GM12878 (cell line): Measurements from ENCODE around the gene PROZ. TPM values are rescaled to one million over a fixed set of nuclear protein-coding genes. Genes with fewer than 3 reads are reported as not detected.

Source experiments
- ATAC-seq: fragments of 200-7000 bp; cut with Tn5 transposase; 3 replicates; pipeline ENCODE4 v1.9.1; 2020; ENCODE audit warnings: mild to moderate bottlenecking, moderate library complexity
- BruUV-seq: library from RNA; stranded (reverse); fragments of 400-500 nt; replicated peaks from 2 replicates; lab custom pipeline; 2021; lab: Mats Ljungman, UMichigan
- CTCF ChIA-PET: fragments of 300-600 bp; sonication (Branson Sonifier 250); formaldehyde crosslinking; extraction: SDS; loops from one replicate; lab custom pipeline; 2021; ENCODE audit warnings: inconsistent platforms; lab: Yijun Ruan, JAX
- POLR2A ChIA-PET: fragments of 350-600 bp; formaldehyde crosslinking; extraction: SDS; loops from one replicate; lab custom pipeline; 2021; ENCODE audit warnings: inconsistent platforms; lab: Charles Lee
- RAD21 ChIA-PET: fragments of 300-600 bp; sonication (Branson Sonifier 250); formaldehyde crosslinking; loops from one replicate; lab custom pipeline; 2023; ENCODE audit warnings: antibody characterized with exemption; ENCODE audit not compliant: unreplicated experiment; lab: Charles Lee
- SMC1A ChIA-PET: fragments of 300-600 bp; sonication (Branson Sonifier 250); formaldehyde crosslinking; loops from one replicate; lab custom pipeline; 2023; ENCODE audit not compliant: unreplicated experiment, uncharacterized antibody; lab: Charles Lee
- DNase-seq: peaks from one replicate; pipeline ENCODE4 v3.0.0-alpha.2; 2011; ENCODE audit warnings: low read depth, low spot score
- FAIRE-seq: peaks from 3 replicates; lab custom pipeline; 2011; peaks lifted over from hg19 to GRCh38; lab: Jason Lieb, UNC
- H2AFZ ChIP-seq: 2 replicates; pipeline ENCODE4 v1.6.0; 2011; ENCODE audit warnings: low read depth, low read length, control low read depth; ENCODE audit not compliant: control insufficient read depth
- H3K27ac ChIP-seq: 2 replicates; pipeline ENCODE4 v1.5.1; 2011; ENCODE audit warnings: control low read depth; ENCODE audit not compliant: control insufficient read depth, insufficient read depth
- H3K27me3 ChIP-seq, 2 experiments: replicated peaks in 1 of 2; 2 replicates each; pipeline versions ENCODE4 v1.6.0 to v1.6.1; 2011; ENCODE audit warnings: low read length in 1 of 2; ENCODE audit not compliant: control insufficient read depth in 2 of 2, insufficient read depth in 2 of 2
- H3K36me3 ChIP-seq, 2 experiments: 2 replicates each; pipeline ENCODE4 v1.5.1; 2011; ENCODE audit warnings: low read length in 1 of 2; ENCODE audit not compliant: control insufficient read depth in 2 of 2, insufficient read depth in 2 of 2
- H3K4me1 ChIP-seq: 2 replicates; pipeline ENCODE4 v1.6.1; 2011; ENCODE audit warnings: mild to moderate bottlenecking, low read length, moderate library complexity, mixed read lengths; ENCODE audit not compliant: control insufficient read depth, insufficient read depth
- H3K4me2 ChIP-seq: 2 replicates; pipeline ENCODE4 v1.6.0; 2011; ENCODE audit warnings: control low read depth; ENCODE audit not compliant: control insufficient read depth, insufficient read depth
- H3K4me3 ChIP-seq: fragments of 200-600 bp; sonication (generic); 2 replicates; pipeline ENCODE4 v1.5.1; 2016
- H3K79me2 ChIP-seq: 2 replicates; pipeline ENCODE4 v1.6.0; 2011; ENCODE audit warnings: low read length; ENCODE audit not compliant: control insufficient read depth, insufficient read depth
- H3K9ac ChIP-seq: 2 replicates; pipeline ENCODE4 v1.8.0; 2011; ENCODE audit warnings: low read length, control low read depth, mixed read lengths; ENCODE audit not compliant: control insufficient read depth, insufficient read depth
- H3K9me3 ChIP-seq: replicated peaks from 3 replicates; pipeline ENCODE4 v1.5.1; 2011; ENCODE audit warnings: mild to moderate bottlenecking, low read length; ENCODE audit not compliant: control insufficient read depth, insufficient read depth
- H4K20me1 ChIP-seq: 2 replicates; pipeline ENCODE4 v1.6.0; 2011; ENCODE audit not compliant: control insufficient read depth, insufficient read depth
- ASH2L ChIP-seq: fragments of 300-600, 200-600 bp; sonication (generic); IDR thresholded peaks from 2 replicates; pipeline ENCODE4 v1.6.1; 2017; ENCODE audit warnings: low read depth, mild to moderate bottlenecking, borderline replicate concordance
- CREB1 ChIP-seq: IDR thresholded peaks from 2 replicates; pipeline ENCODE4 v1.6.1; 2012; ENCODE audit warnings: low read depth, mild to moderate bottlenecking, inconsistent platforms
- EZH2 ChIP-seq: IDR thresholded peaks from 2 replicates; pipeline ENCODE4 v1.6.1; 2012; ENCODE audit warnings: low read depth, mild to moderate bottlenecking, control low read depth, inconsistent platforms, low read length, borderline replicate concordance; ENCODE audit not compliant: control insufficient read depth
- HCFC1 ChIP-seq: fragments of 150-350 bp; IDR thresholded peaks from 2 replicates; pipeline ENCODE4 v1.6.1; 2014; ENCODE audit warnings: low read length
- MYB ChIP-seq: fragments of 150-350 bp; IDR thresholded peaks from 2 replicates; pipeline ENCODE4 v1.6.1; 2014; ENCODE audit warnings: mild to moderate bottlenecking, low read depth, low read length, borderline replicate concordance
- MYC ChIP-seq: IDR thresholded peaks from 2 replicates; pipeline ENCODE4 v1.6.1; 2011; ENCODE audit warnings: mild to moderate bottlenecking, low read length, moderate library complexity, inconsistent platforms; ENCODE audit not compliant: insufficient read depth, insufficient replicate concordance, insufficient read length, severe bottlenecking
- POLR2AphosphoS2 ChIP-seq: IDR thresholded peaks from 2 replicates; pipeline ENCODE4 v1.6.1; 2011; ENCODE audit warnings: low read depth, mild to moderate bottlenecking, low read length, improper control_type of control experiment, moderate library complexity
- RB1 ChIP-seq: fragments of 450-650 bp; formaldehyde crosslinking; IDR thresholded peaks from 2 replicates; pipeline ENCODE4 v1.6.1; 2017; ENCODE audit warnings: mild to moderate bottlenecking, borderline replicate concordance
- RBBP5 ChIP-seq: fragments of 200-600 bp; sonication (generic); conservative IDR thresholded peaks from 2 replicates; pipeline ENCODE4 v1.6.1; 2016
- SMAD1 ChIP-seq: fragments of 450-650 bp; IDR thresholded peaks from 2 replicates; pipeline ENCODE4 v1.6.1; 2018; ENCODE audit warnings: mild to moderate bottlenecking, low read depth; ENCODE audit not compliant: partially characterized antibody
- SMAD5 ChIP-seq: IDR thresholded peaks from 2 replicates; pipeline ENCODE4 v1.6.1; 2016; ENCODE audit warnings: antibody characterized with exemption, low read depth
- STAT3 ChIP-seq: IDR thresholded peaks from 2 replicates; pipeline ENCODE4 v1.6.1; 2011; ENCODE audit warnings: low read depth, low read length, improper control_type of control experiment
- YY1 ChIP-seq: IDR thresholded peaks from 2 replicates; pipeline ENCODE4 v1.6.1; 2011; ENCODE audit warnings: low read depth, mild to moderate bottlenecking, low read length
- ZBTB40 ChIP-seq: fragments of 450-650 bp; IDR thresholded peaks from 2 replicates; pipeline ENCODE4 v1.6.1; 2016; ENCODE audit warnings: mild to moderate bottlenecking, moderate library complexity, borderline replicate concordance
- ZNF384 ChIP-seq: IDR thresholded peaks from 2 replicates; pipeline ENCODE4 v1.6.1; 2012; ENCODE audit warnings: low read depth, mild to moderate bottlenecking, low read length, improper control_type of control experiment, borderline replicate concordance
- ZNF622 ChIP-seq: fragments of 450-650 bp; IDR thresholded peaks from 2 replicates; pipeline ENCODE4 v1.6.1; 2017; ENCODE audit warnings: mild to moderate bottlenecking, inconsistent platforms
- ZSCAN29 ChIP-seq: fragments of 450-650 bp; IDR thresholded peaks from 2 replicates; pipeline ENCODE4 v1.6.1; 2017; ENCODE audit warnings: mild to moderate bottlenecking, moderate library complexity
- ZZZ3 ChIP-seq: IDR thresholded peaks from 2 replicates; pipeline ENCODE4 v1.6.1; 2011; ENCODE audit warnings: low read depth; ENCODE audit not compliant: control insufficient read depth, insufficient read length
- WGBS: methylation state at CpG from one replicate; pipeline ENCODE4 v1.1.6; 2016; ENCODE audit warnings: low lambda C conversion rate; ENCODE audit not compliant: insufficient replicate concordance, insufficient coverage; ENCODE audit errors: missing lambda C conversion rate; 5-methylcytosine and 5-hydroxymethylcytosine counted together
- in situ Hi-C: fragments of 300-500 bp; cut with MboI; formaldehyde crosslinking; loops from 9 replicates; pipeline ENCODE4 v1.14.3; 2018; ENCODE audit warnings: mixed read lengths
- intact Hi-C: fragments of 100-400 bp; cut with micrococcal nuclease; formaldehyde crosslinking; loops from one replicate; pipeline ENCODE4 v1.14.2; 2022; ENCODE audit not compliant: unreplicated experiment
- polyA plus RNA-seq, 11 experiments: library from polyadenylated mRNA; depleted of rRNA in 4 of 11; unstranded in 6 of 11; stranded (reverse) in 5 of 11; fragments of >200 nt; fragmentation: Nextera tagmentation in 4 of 11; fragmentation: Illumina TruSeq in 1 of 11; extraction: Ambion mirVana in 4 of 11; extraction: Trizol in 1 of 11; gene quantifications; 1 replicate in 1 of 11; 2 replicates in 10 of 11; pipeline versions ENCODE4 v1.2.1 to v1.2.3, GENCODE V29; 2011 to 2016; ENCODE audit warnings: inconsistent platforms in 2 of 11, missing spikeins in 2 of 11, low read depth in 1 of 11
- total RNA-seq, 4 experiments: library from RNA; depleted of rRNA in 3 of 4; stranded (reverse); fragments of >200 nt in 3 of 4; fragmentation: Illumina TruSeq in 1 of 4; extraction: Trizol in 1 of 4; gene quantifications; 2 replicates each; pipeline versions ENCODE4 v1.2.1 to v1.2.3, GENCODE V29; 2013 to 2021
- TF ChIP-seq, protein P1 (sequence below): IDR thresholded peaks from 2 replicates; pipeline ENCODE4 v1.6.1; 2012; ENCODE audit warnings: low read depth, low read length, improper control_type of control experiment

The PROZ gene
- total and polyA plus RNA-seq, 10 of the 15 experiments (the other 5 are each of a cell fraction or from before 2014, with no cell fraction given) = 0.07 to 0.24 (median 0.21) TPM; not detected in 7

DNA sequence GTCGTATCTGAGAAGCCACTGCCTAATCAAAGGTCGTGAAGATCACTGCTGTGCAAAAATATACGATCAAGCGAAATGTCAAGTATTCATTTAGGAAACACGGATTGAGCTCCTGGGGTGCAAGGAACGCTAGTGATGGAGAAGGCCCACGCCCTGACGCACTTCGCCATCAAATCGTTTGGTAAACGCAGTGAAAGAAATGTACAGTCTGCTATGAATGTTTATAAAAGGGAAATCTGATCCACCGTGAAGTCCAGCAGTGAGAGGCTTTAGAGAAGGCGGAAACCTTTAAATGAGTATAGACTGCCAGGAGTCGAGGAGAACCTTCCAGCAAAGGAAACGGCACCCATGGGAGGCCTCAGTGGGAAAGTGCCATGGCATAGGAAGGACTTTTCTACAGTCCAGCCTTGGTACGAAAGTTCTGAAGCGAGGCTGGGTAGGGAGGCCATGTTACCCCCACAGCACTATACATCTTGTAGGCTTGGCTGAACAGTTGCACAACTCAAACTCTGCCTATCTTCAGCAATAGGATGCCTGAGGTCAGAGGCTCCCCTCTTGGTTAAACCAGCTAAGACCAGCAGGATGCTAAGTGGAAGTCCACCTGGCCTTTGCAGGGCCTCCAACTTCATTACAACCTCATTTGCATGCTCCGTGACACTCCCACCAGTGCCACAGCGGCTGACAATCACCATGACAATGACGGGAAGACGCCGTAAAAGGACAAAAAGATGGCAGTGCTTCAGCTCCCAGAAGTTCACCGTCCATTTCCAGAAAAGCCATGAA, 29.6 kb downstream of the PROZ start (continued):
- TF ChIP-seq MYC = no peak

GRCh38 chr13:113190181-113190580, 31.7 kb downstream of the PROZ start:
- Histone ChIP-seq H4K20me1 (no peaks in the 10 kb centered on the region), H3K27me3 (no peaks in the 10 kb centered on the region), H3K4me3 (no peak overlapping the region), H3K79me2 (no peaks in the 10 kb centered on the region), H3K4me2 (no peak overlapping the region), H3K4me1 (peaks cover 13% of the 10 kb centered on the region), H3K9ac (no peak overlapping the region), H3K36me3 (peaks cover 9 to 22% of the 10 kb centered on the region in 2 experiments), H3K27ac (no peak overlapping the region), H3K9me3 (peaks cover 13% of the 10 kb centered on the region; the same call in 2 of the 3 replicates), H2AFZ (no peak overlapping the region)
- CTCF ChIA-PET = interaction anchor here (1.3 kb wide), 1 partner anchor 17 kb away, joined by 3 read pairs; no protein-coding TSS in a partner anchor
- TF ChIP-seq EZH2 (no peak), ZNF384 (no peak), ZBTB40 (no peak), ASH2L (no peak), POLR2AphosphoS2 (no peak), MYB (no peak), RB1 (no peak), ZNF622 (no peak), ZZZ3 (no peak), STAT3 (no peak), HCFC1 (no peak), RBBP5 (no peak), SMAD5 (no peak), YY1 (no peak), SMAD1 (no peak), CREB1 (no peak), ZSCAN29 (no peak)
- TF ChIP-seq, protein P1, sequence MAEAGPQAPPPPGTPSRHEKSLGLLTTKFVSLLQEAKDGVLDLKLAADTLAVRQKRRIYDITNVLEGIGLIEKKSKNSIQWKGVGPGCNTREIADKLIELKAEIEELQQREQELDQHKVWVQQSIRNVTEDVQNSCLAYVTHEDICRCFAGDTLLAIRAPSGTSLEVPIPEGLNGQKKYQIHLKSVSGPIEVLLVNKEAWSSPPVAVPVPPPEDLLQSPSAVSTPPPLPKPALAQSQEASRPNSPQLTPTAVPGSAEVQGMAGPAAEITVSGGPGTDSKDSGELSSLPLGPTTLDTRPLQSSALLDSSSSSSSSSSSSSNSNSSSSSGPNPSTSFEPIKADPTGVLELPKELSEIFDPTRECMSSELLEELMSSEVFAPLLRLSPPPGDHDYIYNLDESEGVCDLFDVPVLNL = no peak
- no peak for DNase-seq
- SMC1A ChIA-PET = no interaction called here
- BruUV-seq = no TSS peak
- no peak for FAIRE-seq
- RAD21 ChIA-PET = no interaction called here
- POLR2A ChIA-PET = no interaction called here
- ATAC-seq = no peak
- WGBS = 96% methylated on average over 4 of the region's 4 CpGs
- intact Hi-C loops (no loop called here), in situ Hi-C loops (no loop called here)
